GM23338 (cell line): ENCODE results near the gene HTR1D. TPM values are rescaled to one million over a fixed set of nuclear protein-coding genes. Genes with fewer than 3 reads are reported as not detected.

Experiments
- ATAC-seq: fragments of 200-7000 bp; cut with Tn5 transposase; 3 replicates; pipeline ENCODE4 v1.9.1; 2020
- DNase-seq: peaks from one replicate; pipeline ENCODE4 v3.0.0-alpha.2; 2015; ENCODE audit warnings: low spot score
- H2AFZ ChIP-seq: fragments of 200-600 bp; sonication (generic); 2 replicates; pipeline ENCODE4 v1.8.0; 2016; ENCODE audit warnings: antibody characterized with exemption, mild to moderate bottlenecking, moderate library complexity
- H3F3A ChIP-seq: fragments of 200-600 bp; sonication (generic); replicated peaks from 2 replicates; pipeline ENCODE4 v1.8.0; 2017; ENCODE audit warnings: antibody characterized with exemption, mixed run types, low read depth
- H3K27ac ChIP-seq: fragments of 200-600 bp; sonication (generic); 2 replicates; pipeline ENCODE4 v1.6.1; 2016; ENCODE audit warnings: low read depth
- H3K27me3 ChIP-seq: fragments of 200-600 bp; sonication (generic); 2 replicates; pipeline ENCODE4 v1.8.0; 2016; ENCODE audit warnings: mild to moderate bottlenecking, mixed run types, moderate library complexity; ENCODE audit not compliant: insufficient read depth
- H3K36me3 ChIP-seq: fragments of 200-600 bp; sonication (generic); 2 replicates; pipeline ENCODE4 v1.8.0; 2016; ENCODE audit warnings: mild to moderate bottlenecking; ENCODE audit not compliant: insufficient read depth
- H3K4me1 ChIP-seq: fragments of 200-600 bp; sonication (generic); 2 replicates; pipeline ENCODE4 v1.8.0; 2016; ENCODE audit warnings: mild to moderate bottlenecking, moderate library complexity; ENCODE audit not compliant: insufficient read depth
- H3K4me2 ChIP-seq: fragments of 200-600 bp; sonication (generic); 2 replicates; pipeline ENCODE4 v1.7.1; 2017; ENCODE audit warnings: mixed run types
- H3K4me3 ChIP-seq: fragments of 200-600 bp; sonication (generic); 2 replicates; pipeline ENCODE4 v1.6.1; 2016; ENCODE audit warnings: mixed run types
- H3K79me2 ChIP-seq: fragments of 200-600 bp; sonication (generic); replicated peaks from 2 replicates; pipeline ENCODE4 v1.8.0; 2017; ENCODE audit warnings: mild to moderate bottlenecking; ENCODE audit not compliant: insufficient read depth
- H3K9me2 ChIP-seq: fragments of 200-600 bp; sonication (generic); 2 replicates; pipeline ENCODE4 v1.8.0; 2017; ENCODE audit not compliant: insufficient read depth
- H4K20me1 ChIP-seq: fragments of 200-600 bp; sonication (generic); replicated peaks from 2 replicates; pipeline ENCODE4 v1.8.0; 2017; ENCODE audit warnings: mild to moderate bottlenecking; ENCODE audit not compliant: insufficient read depth
- H3K27ac Mint-ChIP-seq: 2 replicates; pipeline ENCODE4 v1.8.0; 2020; ENCODE audit warnings: inconsistent platforms, mild to moderate bottlenecking, moderate library complexity, mixed read lengths
- H3K27me3 Mint-ChIP-seq: 3 replicates; pipeline ENCODE4 v1.8.0; 2022; ENCODE audit warnings: low read depth, mild to moderate bottlenecking, moderate library complexity, mixed read lengths, inconsistent platforms; ENCODE audit not compliant: insufficient read depth, poor library complexity
- H3K36me3 Mint-ChIP-seq: 3 replicates; pipeline ENCODE4 v1.8.0; 2021; ENCODE audit warnings: low read depth, mild to moderate bottlenecking, inconsistent platforms, moderate library complexity, mixed read lengths
- H3K4me1 Mint-ChIP-seq: 3 replicates; pipeline ENCODE4 v1.8.0; 2020; ENCODE audit warnings: mild to moderate bottlenecking, inconsistent platforms, mixed read lengths
- H3K4me3 Mint-ChIP-seq: 3 replicates; pipeline ENCODE4 v1.8.0; 2021; ENCODE audit warnings: moderate library complexity, mild to moderate bottlenecking, inconsistent platforms, mixed read lengths
- H3K9me3 Mint-ChIP-seq: 3 replicates; pipeline ENCODE4 v1.8.0; 2020; ENCODE audit warnings: moderate library complexity, mild to moderate bottlenecking, inconsistent platforms, mixed read lengths
- CREB1 ChIP-seq: fragments of 250-450 bp; sonication (Bioruptor Pico); IDR thresholded peaks from 2 replicates; pipeline ENCODE4 v1.5.0; 2020; ENCODE audit warnings: low read depth, mild to moderate bottlenecking, moderate library complexity
- EZH2 ChIP-seq: fragments of 200-600 bp; sonication (generic); IDR thresholded peaks from one replicate; pipeline ENCODE4 v1.8.0; 2017; ENCODE audit warnings: antibody characterized with exemption, mild to moderate bottlenecking, low read depth; ENCODE audit not compliant: unreplicated experiment
- EZH2phosphoT487 ChIP-seq: fragments of 200-600 bp; sonication (generic); IDR thresholded peaks from one replicate; pipeline ENCODE4 v1.8.1; 2018; ENCODE audit warnings: antibody characterized with exemption; ENCODE audit not compliant: unreplicated experiment
- JUNB ChIP-seq: IDR thresholded peaks from one replicate; pipeline ENCODE4 v1.6.1; 2016; ENCODE audit warnings: antibody characterized with exemption; ENCODE audit not compliant: unreplicated experiment
- NANOG ChIP-seq: IDR thresholded peaks from 2 replicates; pipeline ENCODE4 v1.6.1; 2016; ENCODE audit warnings: antibody characterized with exemption, borderline replicate concordance
- POLR2AphosphoS5 ChIP-seq: IDR thresholded peaks from 2 replicates; pipeline ENCODE4 v1.6.1; 2016; ENCODE audit warnings: antibody characterized with exemption, low read depth
- STAT1 ChIP-seq: IDR thresholded peaks from one replicate; pipeline ENCODE4 v1.6.1; 2016; ENCODE audit warnings: antibody characterized with exemption; ENCODE audit not compliant: unreplicated experiment
- ZNF114 ChIP-seq: fragments of 250-450 bp; sonication (Bioruptor Pico); IDR thresholded peaks from 2 replicates; pipeline ENCODE4 v1.5.0; 2020; ENCODE audit warnings: mild to moderate bottlenecking, moderate library complexity
- ZNF331 ChIP-seq: fragments of 250-450 bp; sonication (Bioruptor Pico); IDR thresholded peaks from 2 replicates; pipeline ENCODE4 v1.5.0; 2020; ENCODE audit warnings: low read depth, mild to moderate bottlenecking, moderate library complexity
- polyA plus RNA-seq: library from polyadenylated mRNA; unstranded; fragments of >200 nt; fragmentation: Nextera tagmentation; extraction: Ambion mirVana; gene quantifications from 2 replicates; pipeline ENCODE4 v1.2.1, GENCODE V29; 2016
- total RNA-seq: library from RNA; depleted of rRNA; stranded (reverse); fragments of >200 nt; shearing (Covaris generic); gene quantifications from 2 replicates; pipeline ENCODE4 v1.2.3, GENCODE V29; 2014
- TF ChIP-seq, protein P1 (sequence below): IDR thresholded peaks from one replicate; pipeline ENCODE4 v1.6.1; 2018; ENCODE audit warnings: antibody characterized with exemption; ENCODE audit not compliant: unreplicated experiment
- TF ChIP-seq, protein P2 (sequence below): fragments of 250-450 bp; sonication (Bioruptor Pico); IDR thresholded peaks from 2 replicates; pipeline ENCODE4 v1.5.0; 2020; ENCODE audit warnings: mild to moderate bottlenecking, moderate library complexity
- TF ChIP-seq, protein P3 (sequence below), 2 experiments: fragments of 200-600 bp in 1 of 2; sonication (generic) in 1 of 2; conservative IDR thresholded peaks; 2 replicates each; pipeline versions ENCODE4 v1.5.1 to v1.6.1; 2016 to 2017; ENCODE audit warnings: antibody characterized with exemption in 2 of 2, low read depth in 2 of 2, mild to moderate bottlenecking in 2 of 2, moderate library complexity in 1 of 2
- TF ChIP-seq, protein P4 (sequence below): IDR thresholded peaks from 2 replicates; pipeline ENCODE4 v1.6.1; 2016; ENCODE audit warnings: antibody characterized with exemption

HTR1D gene
- total and polyA plus RNA-seq, 2 experiments from 2014 or later = 2.4 to 4.1 TPM

DNA sequence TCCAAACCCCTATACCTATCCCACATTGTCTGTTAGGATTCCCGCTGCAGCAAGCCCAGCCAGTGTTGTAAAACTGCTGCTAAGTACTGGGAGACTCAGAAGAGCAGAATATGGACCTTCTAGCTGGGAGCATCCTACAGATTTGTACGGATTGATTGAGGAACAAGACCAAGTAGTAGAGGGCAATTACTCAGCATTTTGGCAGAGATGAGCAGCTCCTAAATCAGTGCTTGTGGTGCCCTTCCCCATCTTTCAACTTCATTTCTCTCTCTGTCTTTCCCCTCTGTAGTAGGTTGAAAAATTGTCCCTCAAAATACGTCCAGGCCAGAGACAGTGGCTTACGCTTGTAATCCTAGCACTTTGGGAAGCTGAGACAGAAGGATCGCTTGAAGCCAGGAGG, 37.3 kb upstream of the HTR1D start:
- H3K27ac ChIP-seq = no peak overlapping the region
- Mint-ChIP-seq H3K27ac (no peak overlapping the region), H3K4me1 (peaks cover 3% of the 10 kb centered on the region; the same call in 2 of the 3 replicates), H3K9me3 (peaks cover 13% of the 10 kb centered on the region), H3K4me3 (no peak overlapping the region), H3K36me3 (peaks cover 10% of the 10 kb centered on the region; the same call in 2 of the 3 replicates), H3K27me3 (peaks cover 6% of the 10 kb centered on the region)
- no peak overlapping the region for H3K4me3 ChIP-seq
- H3F3A ChIP-seq = no peaks in the 10 kb centered on the region
- H4K20me1 ChIP-seq = no peaks in the 10 kb centered on the region
- H3K36me3 ChIP-seq = no peaks in the 10 kb centered on the region
- no peaks in the 10 kb centered on the region for H3K79me2 ChIP-seq
- H3K9me2 ChIP-seq = no peaks in the 10 kb centered on the region
- H3K27me3 ChIP-seq = no peaks in the 10 kb centered on the region
- TF ChIP-seq EZH2phosphoT487 (no peak), EZH2 (no peak), ZNF331 (CRISPR knock-in tag) (no peak), STAT1 (no peak), JUNB (no peak), CREB1 (CRISPR knock-in tag) (no peak), NANOG (no peak), ZNF114 (CRISPR knock-in tag) (no peak), POLR2AphosphoS5 (no peak)
- TF ChIP-seq, protein P1, sequence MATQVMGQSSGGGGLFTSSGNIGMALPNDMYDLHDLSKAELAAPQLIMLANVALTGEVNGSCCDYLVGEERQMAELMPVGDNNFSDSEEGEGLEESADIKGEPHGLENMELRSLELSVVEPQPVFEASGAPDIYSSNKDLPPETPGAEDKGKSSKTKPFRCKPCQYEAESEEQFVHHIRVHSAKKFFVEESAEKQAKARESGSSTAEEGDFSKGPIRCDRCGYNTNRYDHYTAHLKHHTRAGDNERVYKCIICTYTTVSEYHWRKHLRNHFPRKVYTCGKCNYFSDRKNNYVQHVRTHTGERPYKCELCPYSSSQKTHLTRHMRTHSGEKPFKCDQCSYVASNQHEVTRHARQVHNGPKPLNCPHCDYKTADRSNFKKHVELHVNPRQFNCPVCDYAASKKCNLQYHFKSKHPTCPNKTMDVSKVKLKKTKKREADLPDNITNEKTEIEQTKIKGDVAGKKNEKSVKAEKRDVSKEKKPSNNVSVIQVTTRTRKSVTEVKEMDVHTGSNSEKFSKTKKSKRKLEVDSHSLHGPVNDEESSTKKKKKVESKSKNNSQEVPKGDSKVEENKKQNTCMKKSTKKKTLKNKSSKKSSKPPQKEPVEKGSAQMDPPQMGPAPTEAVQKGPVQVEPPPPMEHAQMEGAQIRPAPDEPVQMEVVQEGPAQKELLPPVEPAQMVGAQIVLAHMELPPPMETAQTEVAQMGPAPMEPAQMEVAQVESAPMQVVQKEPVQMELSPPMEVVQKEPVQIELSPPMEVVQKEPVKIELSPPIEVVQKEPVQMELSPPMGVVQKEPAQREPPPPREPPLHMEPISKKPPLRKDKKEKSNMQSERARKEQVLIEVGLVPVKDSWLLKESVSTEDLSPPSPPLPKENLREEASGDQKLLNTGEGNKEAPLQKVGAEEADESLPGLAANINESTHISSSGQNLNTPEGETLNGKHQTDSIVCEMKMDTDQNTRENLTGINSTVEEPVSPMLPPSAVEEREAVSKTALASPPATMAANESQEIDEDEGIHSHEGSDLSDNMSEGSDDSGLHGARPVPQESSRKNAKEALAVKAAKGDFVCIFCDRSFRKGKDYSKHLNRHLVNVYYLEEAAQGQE = no peak
- TF ChIP-seq, protein P2, sequence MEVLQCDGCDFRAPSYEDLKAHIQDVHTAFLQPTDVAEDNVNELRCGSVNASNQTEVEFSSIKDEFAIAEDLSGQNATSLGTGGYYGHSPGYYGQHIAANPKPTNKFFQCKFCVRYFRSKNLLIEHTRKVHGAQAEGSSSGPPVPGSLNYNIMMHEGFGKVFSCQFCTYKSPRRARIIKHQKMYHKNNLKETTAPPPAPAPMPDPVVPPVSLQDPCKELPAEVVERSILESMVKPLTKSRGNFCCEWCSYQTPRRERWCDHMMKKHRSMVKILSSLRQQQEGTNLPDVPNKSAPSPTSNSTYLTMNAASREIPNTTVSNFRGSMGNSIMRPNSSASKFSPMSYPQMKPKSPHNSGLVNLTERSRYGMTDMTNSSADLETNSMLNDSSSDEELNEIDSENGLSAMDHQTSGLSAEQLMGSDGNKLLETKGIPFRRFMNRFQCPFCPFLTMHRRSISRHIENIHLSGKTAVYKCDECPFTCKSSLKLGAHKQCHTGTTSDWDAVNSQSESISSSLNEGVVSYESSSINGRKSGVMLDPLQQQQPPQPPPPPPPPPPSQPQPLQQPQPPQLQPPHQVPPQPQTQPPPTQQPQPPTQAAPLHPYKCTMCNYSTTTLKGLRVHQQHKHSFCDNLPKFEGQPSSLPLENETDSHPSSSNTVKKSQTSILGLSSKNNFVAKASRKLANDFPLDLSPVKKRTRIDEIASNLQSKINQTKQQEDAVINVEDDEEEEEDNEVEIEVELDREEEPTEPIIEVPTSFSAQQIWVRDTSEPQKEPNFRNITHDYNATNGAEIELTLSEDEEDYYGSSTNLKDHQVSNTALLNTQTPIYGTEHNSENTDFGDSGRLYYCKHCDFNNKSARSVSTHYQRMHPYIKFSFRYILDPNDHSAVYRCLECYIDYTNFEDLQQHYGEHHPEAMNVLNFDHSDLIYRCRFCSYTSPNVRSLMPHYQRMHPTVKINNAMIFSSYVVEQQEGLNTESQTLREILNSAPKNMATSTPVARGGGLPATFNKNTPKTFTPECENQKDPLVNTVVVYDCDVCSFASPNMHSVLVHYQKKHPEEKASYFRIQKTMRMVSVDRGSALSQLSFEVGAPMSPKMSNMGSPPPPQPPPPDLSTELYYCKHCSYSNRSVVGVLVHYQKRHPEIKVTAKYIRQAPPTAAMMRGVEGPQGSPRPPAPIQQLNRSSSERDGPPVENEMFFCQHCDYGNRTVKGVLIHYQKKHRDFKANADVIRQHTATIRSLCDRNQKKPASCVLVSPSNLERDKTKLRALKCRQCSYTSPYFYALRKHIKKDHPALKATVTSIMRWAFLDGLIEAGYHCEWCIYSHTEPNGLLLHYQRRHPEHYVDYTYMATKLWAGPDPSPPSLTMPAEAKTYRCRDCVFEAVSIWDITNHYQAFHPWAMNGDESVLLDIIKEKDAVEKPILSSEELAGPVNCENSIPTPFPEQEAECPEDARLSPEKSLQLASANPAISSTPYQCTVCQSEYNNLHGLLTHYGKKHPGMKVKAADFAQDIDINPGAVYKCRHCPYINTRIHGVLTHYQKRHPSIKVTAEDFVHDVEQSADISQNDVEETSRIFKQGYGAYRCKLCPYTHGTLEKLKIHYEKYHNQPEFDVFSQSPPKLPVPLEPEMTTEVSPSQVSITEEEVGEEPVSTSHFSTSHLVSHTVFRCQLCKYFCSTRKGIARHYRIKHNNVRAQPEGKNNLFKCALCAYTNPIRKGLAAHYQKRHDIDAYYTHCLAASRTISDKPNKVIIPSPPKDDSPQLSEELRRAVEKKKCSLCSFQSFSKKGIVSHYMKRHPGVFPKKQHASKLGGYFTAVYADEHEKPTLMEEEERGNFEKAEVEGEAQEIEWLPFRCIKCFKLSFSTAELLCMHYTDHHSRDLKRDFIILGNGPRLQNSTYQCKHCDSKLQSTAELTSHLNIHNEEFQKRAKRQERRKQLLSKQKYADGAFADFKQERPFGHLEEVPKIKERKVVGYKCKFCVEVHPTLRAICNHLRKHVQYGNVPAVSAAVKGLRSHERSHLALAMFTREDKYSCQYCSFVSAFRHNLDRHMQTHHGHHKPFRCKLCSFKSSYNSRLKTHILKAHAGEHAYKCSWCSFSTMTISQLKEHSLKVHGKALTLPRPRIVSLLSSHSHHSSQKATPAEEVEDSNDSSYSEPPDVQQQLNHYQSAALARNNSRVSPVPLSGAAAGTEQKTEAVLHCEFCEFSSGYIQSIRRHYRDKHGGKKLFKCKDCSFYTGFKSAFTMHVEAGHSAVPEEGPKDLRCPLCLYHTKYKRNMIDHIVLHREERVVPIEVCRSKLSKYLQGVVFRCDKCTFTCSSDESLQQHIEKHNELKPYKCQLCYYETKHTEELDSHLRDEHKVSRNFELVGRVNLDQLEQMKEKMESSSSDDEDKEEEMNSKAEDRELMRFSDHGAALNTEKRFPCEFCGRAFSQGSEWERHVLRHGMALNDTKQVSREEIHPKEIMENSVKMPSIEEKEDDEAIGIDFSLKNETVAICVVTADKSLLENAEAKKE (CRISPR knock-in tag) = no peak
- TF ChIP-seq, protein P3, sequence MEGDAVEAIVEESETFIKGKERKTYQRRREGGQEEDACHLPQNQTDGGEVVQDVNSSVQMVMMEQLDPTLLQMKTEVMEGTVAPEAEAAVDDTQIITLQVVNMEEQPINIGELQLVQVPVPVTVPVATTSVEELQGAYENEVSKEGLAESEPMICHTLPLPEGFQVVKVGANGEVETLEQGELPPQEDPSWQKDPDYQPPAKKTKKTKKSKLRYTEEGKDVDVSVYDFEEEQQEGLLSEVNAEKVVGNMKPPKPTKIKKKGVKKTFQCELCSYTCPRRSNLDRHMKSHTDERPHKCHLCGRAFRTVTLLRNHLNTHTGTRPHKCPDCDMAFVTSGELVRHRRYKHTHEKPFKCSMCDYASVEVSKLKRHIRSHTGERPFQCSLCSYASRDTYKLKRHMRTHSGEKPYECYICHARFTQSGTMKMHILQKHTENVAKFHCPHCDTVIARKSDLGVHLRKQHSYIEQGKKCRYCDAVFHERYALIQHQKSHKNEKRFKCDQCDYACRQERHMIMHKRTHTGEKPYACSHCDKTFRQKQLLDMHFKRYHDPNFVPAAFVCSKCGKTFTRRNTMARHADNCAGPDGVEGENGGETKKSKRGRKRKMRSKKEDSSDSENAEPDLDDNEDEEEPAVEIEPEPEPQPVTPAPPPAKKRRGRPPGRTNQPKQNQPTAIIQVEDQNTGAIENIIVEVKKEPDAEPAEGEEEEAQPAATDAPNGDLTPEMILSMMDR (conservative IDR thresholded peaks at IDR 0.05; ENCODE audit: low read depth in 2 of 2) = no peak
- TF ChIP-seq, protein P4, sequence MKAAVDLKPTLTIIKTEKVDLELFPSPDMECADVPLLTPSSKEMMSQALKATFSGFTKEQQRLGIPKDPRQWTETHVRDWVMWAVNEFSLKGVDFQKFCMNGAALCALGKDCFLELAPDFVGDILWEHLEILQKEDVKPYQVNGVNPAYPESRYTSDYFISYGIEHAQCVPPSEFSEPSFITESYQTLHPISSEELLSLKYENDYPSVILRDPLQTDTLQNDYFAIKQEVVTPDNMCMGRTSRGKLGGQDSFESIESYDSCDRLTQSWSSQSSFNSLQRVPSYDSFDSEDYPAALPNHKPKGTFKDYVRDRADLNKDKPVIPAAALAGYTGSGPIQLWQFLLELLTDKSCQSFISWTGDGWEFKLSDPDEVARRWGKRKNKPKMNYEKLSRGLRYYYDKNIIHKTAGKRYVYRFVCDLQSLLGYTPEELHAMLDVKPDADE = no peak
- DNase-seq (no peak), ATAC-seq (no peak)
- H3K4me1 ChIP-seq = no peaks in the 10 kb centered on the region; the same call in 1 of the 2 replicates
- H3K4me2 ChIP-seq = no peak overlapping the region
- peak overlapping the region; percentile 80; the same call in 1 of the 2 replicates for H2AFZ ChIP-seq
